NT2/D1 (cell line): ENCODE data around the gene HHIPL1.

Experiments
- SUZ12 ChIP-seq: IDR thresholded peaks from 2 replicates; pipeline ENCODE4 v1.6.1; 2011; ENCODE audit not compliant: insufficient read length, insufficient read depth; ENCODE audit errors: extremely low read depth
- YY1 ChIP-seq: IDR thresholded peaks from 2 replicates; pipeline ENCODE4 v1.6.1; 2011; ENCODE audit not compliant: insufficient read length, insufficient read depth
- ZNF274 ChIP-seq: IDR thresholded peaks from 2 replicates; pipeline ENCODE4 v1.6.1; 2011; ENCODE audit warnings: mild to moderate bottlenecking, low read depth, low read length

- no peak for TF ChIP-seq YY1
- no peak for TF ChIP-seq ZNF274
- TF ChIP-seq SUZ12: no peak
Measured at GRCh38 chr14:99678198-99678597, 33.3 kb downstream of the HHIPL1 start.
